Muscle layer of colon (tissue), 2 donors: Measurements from ENCODE around the gene LRMDA.

Experiments used
- H3K27ac ChIP-seq: one replicate; pipeline ENCODE4 v1.7.0; 2013; ENCODE audit warnings: low read depth, mild to moderate bottlenecking, low read length, moderate library complexity
- H3K27me3 ChIP-seq, 2 donors: one replicate each; pipeline ENCODE4 v1.7.0; 2013; ENCODE audit warnings: low read length in 2 of 2, mild to moderate bottlenecking in 2 of 2; ENCODE audit not compliant: insufficient read depth in 2 of 2, control insufficient read depth in 1 of 2
- H3K36me3 ChIP-seq: one replicate; pipeline ENCODE4 v1.7.0; 2013; ENCODE audit warnings: mild to moderate bottlenecking, low read length; ENCODE audit not compliant: insufficient read depth
- H3K4me1 ChIP-seq: one replicate; pipeline ENCODE4 v1.7.0; 2013; ENCODE audit warnings: mild to moderate bottlenecking, low read length; ENCODE audit not compliant: insufficient read depth
- H3K4me3 ChIP-seq, 2 donors: one replicate each; pipeline ENCODE4 v1.7.0; 2013; ENCODE audit warnings: low read length in 2 of 2, low read depth in 1 of 2, mild to moderate bottlenecking in 1 of 2, moderate library complexity in 1 of 2
- H3K9ac ChIP-seq: one replicate; pipeline ENCODE4 v1.7.0; 2013; ENCODE audit warnings: low read length
- H3K9me3 ChIP-seq: one replicate; pipeline ENCODE4 v1.7.0; 2013; ENCODE audit warnings: mild to moderate bottlenecking, low read length
- donor health status: abdominal sarcoma.
- donor health status: Adenocarcinoma of cecum.

Gene LRMDA

GRCh38 chr10:76540331-76540730 lies 1108.9 kb downstream of the LRMDA start:
- Histone ChIP-seq H3K36me3 (no peaks in the 10 kb centered on the region), H3K27me3 (no peaks in the 10 kb centered on the region), H3K9me3 (no peaks in the 10 kb centered on the region)

GRCh38 chr10:76540786-76541185 lies 1109.4 kb downstream of the LRMDA start:
- H3K9me3 ChIP-seq, result no peaks in the 10 kb centered on the region
- H3K9ac ChIP-seq, result no peak overlapping the region
- peaks cover 8% of the 10 kb centered on the region for H3K4me1 ChIP-seq
- H3K27ac ChIP-seq, result no peak overlapping the region
- H3K4me3 ChIP-seq, result no peak overlapping the region
- H3K36me3 ChIP-seq, result no peaks in the 10 kb centered on the region
- no peaks in the 10 kb centered on the region for H3K27me3 ChIP-seq

More at GRCh38 chr10:76540331-76540730, 1108.9 kb downstream of the LRMDA start:
- no peak overlapping the region for H3K4me3 ChIP-seq
- H3K27ac ChIP-seq, result no peak overlapping the region
- H3K4me1 ChIP-seq, result peaks cover 8% of the 10 kb centered on the region
- H3K9ac ChIP-seq, result no peak overlapping the region

GRCh38 chr10:76541852-76542251 lies 1110.4 kb downstream of the LRMDA start:
- Histone ChIP-seq H3K27me3 (no peaks in the 10 kb centered on the region), H3K27ac (no peak overlapping the region), H3K4me1 (peaks cover 9% of the 10 kb centered on the region), H3K9me3 (no peaks in the 10 kb centered on the region), H3K9ac (no peak overlapping the region), H3K4me3 (no peak overlapping the region), H3K36me3 (no peaks in the 10 kb centered on the region)

- H3K4me3 ChIP-seq, result no peak overlapping the region
- H3K36me3 ChIP-seq, result no peaks in the 10 kb centered on the region
- H3K27me3 ChIP-seq, result no peaks in the 10 kb centered on the region
- H3K9ac ChIP-seq, result no peak overlapping the region
- H3K27ac ChIP-seq, result no peak overlapping the region
- no peaks in the 10 kb centered on the region for H3K9me3 ChIP-seq
- H3K4me1 ChIP-seq, result peaks cover 15% of the 10 kb centered on the region
Measured at GRCh38 chr10:76542307-76542930, 1111.0 kb downstream of the LRMDA start.

GRCh38 chr10:76543655-76544054 lies 1112.2 kb downstream of the LRMDA start:
- Histone ChIP-seq H3K27me3 (no peaks in the 10 kb centered on the region), H3K4me3 (no peak overlapping the region), H3K9me3 (no peaks in the 10 kb centered on the region), H3K9ac (no peak overlapping the region), H3K36me3 (no peaks in the 10 kb centered on the region), H3K27ac (no peak overlapping the region), H3K4me1 (peaks cover 27% of the 10 kb centered on the region)

GRCh38 chr10:76544789-76545188 lies 1113.4 kb downstream of the LRMDA start:
- Histone ChIP-seq H3K9me3 (no peaks in the 10 kb centered on the region), H3K36me3 (no peaks in the 10 kb centered on the region), H3K4me1 (peaks cover 38% of the 10 kb centered on the region), H3K27me3 (no peaks in the 10 kb centered on the region), H3K27ac (no peak overlapping the region), H3K4me3 (no peak overlapping the region), H3K9ac (no peak overlapping the region)

GRCh38 chr10:76546411-76546810 lies 1115.0 kb downstream of the LRMDA start:
- Histone ChIP-seq H3K27me3 (no peaks in the 10 kb centered on the region), H3K4me1 (peaks cover 50% of the 10 kb centered on the region), H3K4me3 (no peak overlapping the region), H3K36me3 (no peaks in the 10 kb centered on the region), H3K9me3 (no peaks in the 10 kb centered on the region), H3K9ac (no peak overlapping the region), H3K27ac (no peak overlapping the region)

- Histone ChIP-seq H3K36me3 (no peaks in the 10 kb centered on the region), H3K4me3 (no peak overlapping the region), H3K27me3 (no peaks in the 10 kb centered on the region), H3K9ac (no peak overlapping the region), H3K4me1 (peaks cover 58% of the 10 kb centered on the region), H3K27ac (no peak overlapping the region), H3K9me3 (no peaks in the 10 kb centered on the region)
Measured at GRCh38 chr10:76547352-76547972, 1116.0 kb downstream of the LRMDA start.

- Histone ChIP-seq H3K9me3 (no peaks in the 10 kb centered on the region), H3K4me1 (peaks cover 57% of the 10 kb centered on the region), H3K27ac (no peak overlapping the region), H3K9ac (no peak overlapping the region), H3K27me3 (no peaks in the 10 kb centered on the region), H3K36me3 (no peaks in the 10 kb centered on the region), H3K4me3 (no peak overlapping the region)
Measured at GRCh38 chr10:76548716-76549115, 1117.3 kb downstream of the LRMDA start.

GRCh38 chr10:76549171-76549570 lies 1117.7 kb downstream of the LRMDA start:
- Histone ChIP-seq H3K27me3 (no peaks in the 10 kb centered on the region), H3K36me3 (no peaks in the 10 kb centered on the region)

GRCh38 chr10:76550806-76551205 lies 1119.4 kb downstream of the LRMDA start:
- peak overlapping the region; percentile 68 for H3K27ac ChIP-seq
- no peaks in the 10 kb centered on the region for H3K9me3 ChIP-seq
- no peak overlapping the region for H3K9ac ChIP-seq
- no peak overlapping the region for H3K4me3 ChIP-seq
- no peaks in the 10 kb centered on the region for H3K36me3 ChIP-seq
- H3K27me3 ChIP-seq, result no peaks in the 10 kb centered on the region
- H3K4me1 ChIP-seq, result peaks cover 74% of the 10 kb centered on the region

More at GRCh38 chr10:76549171-76549570, 1117.7 kb downstream of the LRMDA start:
- H3K9ac ChIP-seq, result no peak overlapping the region
- H3K4me1 ChIP-seq, result peaks cover 60% of the 10 kb centered on the region
- no peak overlapping the region for H3K27ac ChIP-seq
- H3K9me3 ChIP-seq, result no peaks in the 10 kb centered on the region
- no peak overlapping the region for H3K4me3 ChIP-seq
